K562 (cell line): ENCODE measurements around the gene TGM1. TPM values are rescaled to one million over a fixed set of nuclear protein-coding genes. Genes with fewer than 3 reads are reported as not detected.

Source experiments
- ATAC-seq: fragments of 200-7000 bp; cut with Tn5 transposase; 3 replicates; pipeline ENCODE4 v1.9.1; 2020; ENCODE audit warnings: moderate library complexity
- BruUV-seq: library from RNA; stranded (reverse); fragments of 400-500 nt; replicated peaks from 2 replicates; lab custom pipeline; 2021; lab: Mats Ljungman, UMichigan
- CTCF ChIA-PET: fragments of 300-600 bp; formaldehyde crosslinking; extraction: SDS; loops from one replicate; lab custom pipeline; 2021; ENCODE audit warnings: low intra/inter-chr PET ratio; lab: Yijun Ruan, JAX
- POLR2A ChIA-PET: fragments of 300-600, 350-650 bp; sonication (Branson Sonifier 250); formaldehyde crosslinking; extraction: SDS; loops from one replicate; lab custom pipeline; 2021; ENCODE audit warnings: antibody characterized with exemption, inconsistent platforms; lab: Yijun Ruan, JAX
- DNase-seq, 4 experiments: peaks; one replicate each; pipeline versions ENCODE4 v3.0.0 to v3.0.0-alpha.2; 2011 to 2018; ENCODE audit warnings: low spot score in 3 of 4, mixed read lengths in 3 of 4; ENCODE audit errors: extremely low read depth in 1 of 4
- FAIRE-seq: peaks from 2 replicates; lab custom pipeline; 2011; peaks lifted over from hg19 to GRCh38; lab: Jason Lieb, UNC
- H2AFZ ChIP-seq: 2 replicates; pipeline ENCODE4 v1.6.0; 2011; ENCODE audit warnings: low read depth, low read length, control low read depth, inconsistent platforms
- H3K27ac ChIP-seq: fragments of 200-600 bp; 3 replicates; pipeline ENCODE4 v1.8.0; 2011; ENCODE audit warnings: low read depth, mild to moderate bottlenecking, control low read depth, inconsistent platforms, low read length, moderate library complexity, mixed read lengths; ENCODE audit errors: extremely low read depth
- H3K27me3 ChIP-seq, 2 experiments: fragments of 300-600 bp in 1 of 2; 2 replicates in 1 of 2; 3 replicates in 1 of 2; pipeline versions ENCODE4 v1.6.0 to v1.8.0; 2011; ENCODE audit warnings: inconsistent platforms in 2 of 2, low read length in 2 of 2, mild to moderate bottlenecking in 1 of 2, mixed read lengths in 1 of 2, moderate library complexity in 1 of 2; ENCODE audit not compliant: control insufficient read depth in 2 of 2, insufficient read depth in 2 of 2
- H3K36me3 ChIP-seq: fragments of 300-600 bp; 3 replicates; pipeline ENCODE4 v1.8.0; 2011; ENCODE audit warnings: mild to moderate bottlenecking, low read length, inconsistent platforms; ENCODE audit not compliant: control insufficient read depth, insufficient read depth
- H3K4me1 ChIP-seq, 2 experiments: fragments of 200-600 bp in 1 of 2; replicated peaks in 1 of 2; 2 replicates in 1 of 2; 3 replicates in 1 of 2; pipeline versions ENCODE4 v1.5.1 to v1.8.0; 2011; ENCODE audit warnings: inconsistent platforms in 2 of 2, low read length in 2 of 2, mild to moderate bottlenecking in 1 of 2, mixed read lengths in 1 of 2, moderate library complexity in 1 of 2; ENCODE audit not compliant: control insufficient read depth in 2 of 2, insufficient read depth in 2 of 2
- H3K4me2 ChIP-seq: 2 replicates; pipeline ENCODE4 v1.6.1; 2011; ENCODE audit warnings: low read length, control low read depth, inconsistent platforms, mixed read lengths; ENCODE audit not compliant: insufficient read depth
- H3K4me3 ChIP-seq: fragments of 200-600 bp; sonication (generic), shearing (Covaris generic); 2 replicates; pipeline ENCODE4 v1.5.1; 2016; ENCODE audit warnings: control low read depth, inconsistent platforms
- H3K79me2 ChIP-seq: fragments of 200-600 bp; 3 replicates; pipeline ENCODE4 v1.8.0; 2011; ENCODE audit warnings: low read length, inconsistent platforms; ENCODE audit not compliant: control insufficient read depth, insufficient read depth
- H3K9ac ChIP-seq, 2 experiments: 2 replicates each; pipeline versions ENCODE4 v1.6.0 to v1.6.1; 2011; ENCODE audit warnings: low read depth in 2 of 2, low read length in 2 of 2, control low read depth in 1 of 2, inconsistent platforms in 1 of 2, mild to moderate bottlenecking in 1 of 2, mixed read lengths in 1 of 2; ENCODE audit not compliant: insufficient read depth in 1 of 2
- H3K9me1 ChIP-seq: one replicate; pipeline ENCODE4 v1.6.0; 2011; ENCODE audit warnings: inconsistent platforms, mild to moderate bottlenecking, low read length, moderate library complexity; ENCODE audit not compliant: control insufficient read depth, insufficient read depth
- H3K9me3 ChIP-seq: replicated peaks from 2 replicates; pipeline ENCODE4 v1.5.1; 2011; ENCODE audit warnings: low read depth, low read length, inconsistent platforms; ENCODE audit not compliant: control insufficient read depth, insufficient read depth
- H4K20me1 ChIP-seq: replicated peaks from 2 replicates; pipeline ENCODE4 v1.6.1; 2011; ENCODE audit warnings: low read length, inconsistent platforms, mixed read lengths; ENCODE audit not compliant: control insufficient read depth, insufficient read depth
- CBFA2T2 ChIP-seq: fragments of 450-650 bp; conservative IDR thresholded peaks from 2 replicates; pipeline ENCODE4 v1.6.1; 2017; ENCODE audit warnings: mild to moderate bottlenecking
- CBFA2T3 ChIP-seq: fragments of 450-650 bp; IDR thresholded peaks from 2 replicates; pipeline ENCODE4 v1.6.1; 2017
- KDM1A ChIP-seq, 2 experiments: fragments of 450-650 bp; IDR thresholded peaks; 2 replicates each; pipeline ENCODE4 v1.6.1; 2016; ENCODE audit warnings: mild to moderate bottlenecking in 2 of 2
- L3MBTL2 ChIP-seq: fragments of 450-650 bp; IDR thresholded peaks from 2 replicates; pipeline ENCODE4 v1.6.1; 2016; ENCODE audit warnings: mild to moderate bottlenecking, moderate library complexity
- MAX ChIP-seq: sonication (generic); formaldehyde crosslinking; IDR thresholded peaks from 2 replicates; pipeline ENCODE4 v1.9.0; 2022; ENCODE audit warnings: mild to moderate bottlenecking, missing genetic modification reagents
- PPARD ChIP-seq: fragments of 250-450 bp; sonication (Bioruptor Pico); IDR thresholded peaks from 2 replicates; pipeline ENCODE4 v1.8.0; 2022; ENCODE audit warnings: inconsistent platforms, mild to moderate bottlenecking, moderate library complexity
- RERE ChIP-seq: sonication (generic); formaldehyde crosslinking; IDR thresholded peaks from 2 replicates; pipeline ENCODE4 v1.8.0; 2023; ENCODE audit warnings: missing genetic modification reagents, mild to moderate bottlenecking, borderline replicate concordance
- SPI1 ChIP-seq: IDR thresholded peaks from 2 replicates; pipeline ENCODE4 v1.6.1; 2011; ENCODE audit warnings: low read depth, low read length, control low read depth, borderline replicate concordance
- TCF3 ChIP-seq: sonication (generic); formaldehyde crosslinking; IDR thresholded peaks from 2 replicates; pipeline ENCODE4 v1.4.0; 2020; ENCODE audit warnings: mild to moderate bottlenecking, missing genetic modification reagents
- ZNF24 ChIP-seq: fragments of 450-650 bp; IDR thresholded peaks from 2 replicates; pipeline ENCODE4 v1.6.1; 2016
- ZNF347 ChIP-seq: fragments of 450-650 bp; formaldehyde crosslinking; IDR thresholded peaks from 2 replicates; pipeline ENCODE4 v1.4.0; 2020; ENCODE audit warnings: low read depth, mild to moderate bottlenecking, moderate library complexity
- ZNF408 ChIP-seq: fragments of 250-450 bp; sonication (Bioruptor Pico); IDR thresholded peaks from 2 replicates; pipeline ENCODE4 v1.4.0; 2020; ENCODE audit warnings: low read depth, mild to moderate bottlenecking, moderate library complexity
- ZNF707 ChIP-seq: fragments of 250-450 bp; sonication (Bioruptor Pico); conservative IDR thresholded peaks from 2 replicates; pipeline ENCODE4 v1.8.0; 2022; ENCODE audit warnings: inconsistent platforms, mild to moderate bottlenecking, moderate library complexity
- WGBS: fragments of 100-300 bp; shearing (Covaris generic); methylation state at CpG from one replicate; pipeline ENCODE4 v1.1.6; 2016; ENCODE audit warnings: low coverage, mixed read lengths; ENCODE audit not compliant: insufficient coverage; ENCODE audit errors: missing lambda C conversion rate; 5-methylcytosine and 5-hydroxymethylcytosine counted together
- in situ Hi-C: fragments of 300-500 bp; cut with MboI; formaldehyde crosslinking; loops from 4 replicates; pipeline ENCODE4 v1.15.0; 2018; ENCODE audit warnings: inconsistent platforms, mixed read lengths
- intact Hi-C: fragments of 100-400 bp; cut with micrococcal nuclease; formaldehyde crosslinking; loops from 2 replicates; pipeline ENCODE4 v1.14.2; 2022
- polyA plus RNA-seq, 8 experiments: library from polyadenylated mRNA; depleted of rRNA in 4 of 8; stranded (reverse) in 5 of 8; unstranded in 3 of 8; fragments of >200 nt; fragmentation: Nextera tagmentation in 2 of 8; fragmentation: Illumina TruSeq in 1 of 8; extraction: Ambion mirVana in 2 of 8; extraction: Trizol in 1 of 8; gene quantifications; 2 replicates each; pipeline versions ENCODE4 v1.2.1 to v1.2.3, GENCODE V29; 2011 to 2014; ENCODE audit warnings: inconsistent platforms in 1 of 8, missing spikeins in 1 of 8
- total RNA-seq, 7 experiments: library from RNA; depleted of rRNA in 6 of 7; stranded (reverse); fragments of >200 nt in 6 of 7; fragmentation: Illumina TruSeq in 2 of 7; extraction: Trizol in 2 of 7; gene quantifications; 2 replicates each; pipeline versions ENCODE4 v1.2.1 to v1.2.3, GENCODE V29; 2011 to 2021; ENCODE audit warnings: low replicate concordance in 1 of 7

TGM1 gene
- total and polyA plus RNA-seq, 9 of the 15 experiments (the other 6 are each of a cell fraction or from before 2014, with no cell fraction given), result 0.13 to 4.4 (median 0.88) TPM

GRCh38 chr14:24278424-24278823, 15.4 kb upstream of the TGM1 start:
- in situ Hi-C loops, result no loop called here
- FAIRE-seq, result no peak

GRCh38 chr14:24277606-24278321, 14.8 kb upstream of the TGM1 start:
- CTCF ChIA-PET, result no interaction called here
- Histone ChIP-seq H3K4me2 (no peak overlapping the region), H2AFZ (no peak overlapping the region), H3K27ac (no peak overlapping the region), H3K27me3 (no peaks in the 10 kb centered on the region), H3K4me1 (peaks cover 16 to 19% of the 10 kb centered on the region in 2 experiments; a peak in 4 of 5 replicates), H3K9ac (0 out of 4 replicates have a peak overlapping the region, but pooled peaks of 1 of the 2 experiments have one; percentile 36), H3K36me3 (no peaks in the 10 kb centered on the region; the same call in 2 of the 3 replicates), H4K20me1 (no peaks in the 10 kb centered on the region), H3K79me2 (no peaks in the 10 kb centered on the region), H3K4me3 (no peak overlapping the region), H3K9me1 (peaks cover 2% of the 10 kb centered on the region), H3K9me3 (no peaks in the 10 kb centered on the region)
- WGBS, result 44% methylated on average over 10 of the region's 11 CpGs
- FAIRE-seq (no peak), ATAC-seq (no peak), DNase-seq (no peak)
- BruUV-seq, result no TSS peak
- intact Hi-C loops (no loop called here), in situ Hi-C loops (no loop called here)
- POLR2A ChIA-PET, result no interaction called here
- TF ChIP-seq ZNF24 (no peak), ZNF347 (CRISPR knock-in tag) (no peak), SPI1 (0 out of 2 replicates have a peak, but pooled peaks have one; percentile 17), MAX (peak; percentile 32; the same call in 1 of the 2 replicates), RERE (CRISPR knock-in tag) (no peak), PPARD (CRISPR knock-in tag) (no peak), L3MBTL2 (0 out of 2 replicates have a peak, but pooled peaks have one; percentile 32)

More at GRCh38 chr14:24278424-24278823, 15.4 kb upstream of the TGM1 start:
- Histone ChIP-seq H3K9me1 (peaks cover 2% of the 10 kb centered on the region), H3K4me2 (no peak overlapping the region), H2AFZ (no peak overlapping the region), H3K9me3 (no peaks in the 10 kb centered on the region), H4K20me1 (no peaks in the 10 kb centered on the region), H3K4me3 (no peak overlapping the region), H3K27me3 (no peaks in the 10 kb centered on the region), H3K4me1 (peaks cover 16% of the 10 kb centered on the region in 2 experiments; a peak in 4 of 5 replicates), H3K9ac (no peak overlapping the region), H3K79me2 (no peaks in the 10 kb centered on the region)
- ATAC-seq (no peak), DNase-seq (no peak)
- no TSS peak for BruUV-seq
- CTCF ChIA-PET, result interaction anchor here (0.6 kb wide), 1 partner anchor 19 kb away, joined by 3 read pairs; no protein-coding TSS in a partner anchor
- WGBS, result 27% methylated on average over 5 of the region's 5 CpGs
- POLR2A ChIA-PET, result no interaction called here
- intact Hi-C loops, result no loop called here
- 0 out of 4 replicates have a peak, but pooled peaks have one; percentile 13 to 28 for TF ChIP-seq KDM1A (IDR thresholded peaks at IDR 0.05)
- TF ChIP-seq CBFA2T3, result peak; percentile 63
- peak; percentile 20; the same call in 1 of the 2 replicates for TF ChIP-seq CBFA2T2
- TF ChIP-seq TCF3 (CRISPR knock-in tag), result no peak
- TF ChIP-seq ZNF408, result no peak
- no peak for TF ChIP-seq ZNF707 (CRISPR knock-in tag)
- TF ChIP-seq, all 486 proteins: peak for 3
- H3K27ac ChIP-seq, result no peak overlapping the region
- no peaks in the 10 kb centered on the region; the same call in 2 of the 3 replicates for H3K36me3 ChIP-seq
